ENCODE data around the gene KLK6. TPM values are rescaled to one million over a fixed set of nuclear protein-coding genes. Genes with fewer than 3 reads are reported as not detected.

Gene KLK6
- total RNA-seq, 1 donor from 2014 or later: not detected

Other genes starting within 250 kb of the KLK6 start
- not detected in 2 replicates for gene SHANK1, start 249.8 kb downstream of the KLK6 start, total RNA-seq
- 0.89 and 1.3 TPM in 2 replicates for gene CLEC11A, start 246.2 kb downstream of the KLK6 start, total RNA-seq
- gene GPR32, start 199.1 kb downstream of the KLK6 start, total RNA-seq: not detected in 2 replicates
- not detected in 2 replicates for gene ACP4, start 179.2 kb downstream of the KLK6 start, total RNA-seq
- gene KLK1, start 145.8 kb downstream of the KLK6 start, total RNA-seq: 3.0 TPM in 2 replicates
- gene KLK15, start 136.0 kb downstream of the KLK6 start, total RNA-seq: not detected in 2 replicates
- gene KLK3, start 114.7 kb downstream of the KLK6 start, total RNA-seq: not detected in 2 replicates
- gene KLK2, start 96.2 kb downstream of the KLK6 start, total RNA-seq: 0.33 and 0.75 TPM in 2 replicates
- not detected in 2 replicates for gene KLK4, start 58.2 kb downstream of the KLK6 start, total RNA-seq
- gene KLK5, start 16.6 kb downstream of the KLK6 start, total RNA-seq: not detected in 2 replicates
- gene KLK7, start 14.3 kb upstream of the KLK6 start, total RNA-seq: not detected in 2 replicates
- gene KLK8, start 32.0 kb upstream of the KLK6 start, total RNA-seq: not detected in 2 replicates
- gene KLK10, start 50.1 kb upstream of the KLK6 start, total RNA-seq: not detected in 2 replicates
- gene KLK11, start 57.0 kb upstream of the KLK6 start, total RNA-seq: not detected in 2 replicates
- gene KLK12, start 65.4 kb upstream of the KLK6 start, total RNA-seq: not detected in 2 replicates
- not detected in 2 replicates for gene KLK13, start 95.5 kb upstream of the KLK6 start, total RNA-seq
- 0.91 and 1.1 TPM in 2 replicates for gene KLK14, start 113.3 kb upstream of the KLK6 start, total RNA-seq
- gene CTU1, start 138.8 kb upstream of the KLK6 start, total RNA-seq: 12.8 and 13.4 TPM in 2 replicates
- gene SIGLEC9, start 155.3 kb upstream of the KLK6 start, total RNA-seq: 0.33 and 0.52 TPM in 2 replicates
- gene SIGLEC7, start 172.7 kb upstream of the KLK6 start, total RNA-seq: not detected in 2 replicates